SK-N-SH treated with all-trans-retinoic acid at 6 μM for 48 hours (cell line): ENCODE data around the gene SOHLH1.

Experiments used
- ATAC-seq: fragments of 200-7000 bp; cut with Tn5 transposase; 3 replicates; pipeline ENCODE4 v1.9.1; 2020; ENCODE audit warnings: mild to moderate bottlenecking, moderate library complexity
- ARNTL ChIP-seq: fragments of 450-650 bp; formaldehyde crosslinking; IDR thresholded peaks from 2 replicates; pipeline ENCODE4 v1.5.0; 2020; ENCODE audit warnings: low read depth, mild to moderate bottlenecking, moderate library complexity, borderline replicate concordance
- BACH2 ChIP-seq: fragments of 250-450 bp; sonication (Bioruptor Pico); IDR thresholded peaks from 2 replicates; pipeline ENCODE4 v1.9.0; 2021; ENCODE audit warnings: mild to moderate bottlenecking, borderline replicate concordance
- CSDC2 ChIP-seq: fragments of 250-450 bp; sonication (Bioruptor Pico); IDR thresholded peaks from 2 replicates; pipeline ENCODE4 v1.5.0; 2020; ENCODE audit warnings: mild to moderate bottlenecking, moderate library complexity
- CSRNP3 ChIP-seq: fragments of 250-450 bp; sonication (Bioruptor Pico); IDR thresholded peaks from 2 replicates; pipeline ENCODE4 v1.5.1; 2021; ENCODE audit warnings: mild to moderate bottlenecking, moderate library complexity
- ESRRG ChIP-seq: fragments of 250-450 bp; sonication (Bioruptor Pico); IDR thresholded peaks from 2 replicates; pipeline ENCODE4 v1.6.1; 2021; ENCODE audit warnings: mild to moderate bottlenecking
- GLIS3 ChIP-seq: fragments of 250-450 bp; sonication (Bioruptor Pico); IDR thresholded peaks from 2 replicates; pipeline ENCODE4 v1.5.0; 2020; ENCODE audit warnings: mild to moderate bottlenecking, moderate library complexity
- ISL1 ChIP-seq: fragments of 250-450 bp; sonication (Bioruptor Pico); IDR thresholded peaks from 2 replicates; pipeline ENCODE4 v2.1.2; 2022; ENCODE audit warnings: mild to moderate bottlenecking, moderate library complexity
- OSR1 ChIP-seq: fragments of 250-450 bp; sonication (Bioruptor Pico); IDR thresholded peaks from 2 replicates; pipeline ENCODE4 v1.8.0; 2022; ENCODE audit warnings: moderate library complexity, mild to moderate bottlenecking, inconsistent platforms
- PATZ1 ChIP-seq: fragments of 250-450 bp; sonication (Bioruptor Pico); IDR thresholded peaks from 2 replicates; pipeline ENCODE4 v1.8.0; 2020; ENCODE audit warnings: mild to moderate bottlenecking, moderate library complexity, borderline replicate concordance
- POU6F1 ChIP-seq: fragments of 250-450 bp; sonication (Bioruptor Pico); IDR thresholded peaks from 2 replicates; pipeline ENCODE4 v1.8.0; 2021; ENCODE audit warnings: low read depth, mild to moderate bottlenecking, moderate library complexity, borderline replicate concordance
- PPARA ChIP-seq: fragments of 250-450 bp; sonication (Bioruptor Pico); IDR thresholded peaks from 2 replicates; pipeline ENCODE4 v1.5.0; 2020; ENCODE audit warnings: mild to moderate bottlenecking, borderline replicate concordance
- RARB ChIP-seq: fragments of 250-450 bp; sonication (Bioruptor Pico); IDR thresholded peaks from 2 replicates; pipeline ENCODE4 v1.8.0; 2021; ENCODE audit warnings: mild to moderate bottlenecking, moderate library complexity
- SNAI2 ChIP-seq: fragments of 250-450 bp; sonication (Bioruptor Pico); IDR thresholded peaks from 2 replicates; pipeline ENCODE4 v1.5.0; 2020; ENCODE audit warnings: mild to moderate bottlenecking, moderate library complexity
- TCF4 ChIP-seq: fragments of 250-450 bp; sonication (Bioruptor Pico); IDR thresholded peaks from 2 replicates; pipeline ENCODE4 v1.8.0; 2021; ENCODE audit warnings: mild to moderate bottlenecking, moderate library complexity, borderline replicate concordance
- TOX ChIP-seq: fragments of 250-450 bp; sonication (Bioruptor Pico); IDR thresholded peaks from 2 replicates; pipeline ENCODE4 v1.8.0; 2021; ENCODE audit warnings: mild to moderate bottlenecking, moderate library complexity, borderline replicate concordance
- ZC3H10 ChIP-seq: fragments of 250-450 bp; sonication (Bioruptor Pico); IDR thresholded peaks from 2 replicates; pipeline ENCODE4 v1.5.1; 2021; ENCODE audit warnings: mild to moderate bottlenecking, moderate library complexity
- ZFP3 ChIP-seq: fragments of 250-450 bp; sonication (Bioruptor Pico); IDR thresholded peaks from 2 replicates; pipeline ENCODE4 v1.5.0; 2020; ENCODE audit warnings: mild to moderate bottlenecking, moderate library complexity
- ZNF565 ChIP-seq: fragments of 450-650 bp; formaldehyde crosslinking; conservative IDR thresholded peaks from 2 replicates; pipeline ENCODE4 v1.5.0; 2020; ENCODE audit warnings: low read depth, mild to moderate bottlenecking, moderate library complexity
- ZNF70 ChIP-seq: fragments of 450-650 bp; formaldehyde crosslinking; IDR thresholded peaks from 2 replicates; pipeline ENCODE4 v1.5.0; 2020; ENCODE audit warnings: mild to moderate bottlenecking, moderate library complexity
- TF ChIP-seq, protein P1 (sequence below): fragments of 250-450 bp; sonication (Bioruptor Pico); IDR thresholded peaks from 2 replicates; pipeline ENCODE4 v1.5.0; 2020; ENCODE audit warnings: mild to moderate bottlenecking, moderate library complexity
- TF ChIP-seq, protein P2 (sequence below): fragments of 250-450 bp; sonication (Bioruptor Pico); IDR thresholded peaks from 2 replicates; pipeline ENCODE4 v1.5.1; 2020; ENCODE audit warnings: low read depth, mild to moderate bottlenecking, moderate library complexity

SOHLH1 gene

GRCh38 chr9:135655317-135655716 is 44.0 kb downstream of the SOHLH1 start:
- TF ChIP-seq PATZ1 (no peak), ESRRG (CRISPR knock-in tag) (no peak), GLIS3 (CRISPR knock-in tag) (no peak), CSRNP3 (CRISPR knock-in tag) (no peak), RARB (no peak), OSR1 (CRISPR knock-in tag) (no peak), POU6F1 (CRISPR knock-in tag) (no peak), ZNF565 (CRISPR knock-in tag) (no peak), ISL1 (no peak), BACH2 (no peak), CSDC2 (CRISPR knock-in tag) (no peak), SNAI2 (CRISPR knock-in tag) (no peak), ARNTL (CRISPR knock-in tag) (no peak), ZNF70 (CRISPR knock-in tag) (no peak), TCF4 (CRISPR knock-in tag) (no peak), PPARA (CRISPR knock-in tag) (no peak), ZFP3 (CRISPR knock-in tag) (no peak)
- TF ChIP-seq, protein P1, sequence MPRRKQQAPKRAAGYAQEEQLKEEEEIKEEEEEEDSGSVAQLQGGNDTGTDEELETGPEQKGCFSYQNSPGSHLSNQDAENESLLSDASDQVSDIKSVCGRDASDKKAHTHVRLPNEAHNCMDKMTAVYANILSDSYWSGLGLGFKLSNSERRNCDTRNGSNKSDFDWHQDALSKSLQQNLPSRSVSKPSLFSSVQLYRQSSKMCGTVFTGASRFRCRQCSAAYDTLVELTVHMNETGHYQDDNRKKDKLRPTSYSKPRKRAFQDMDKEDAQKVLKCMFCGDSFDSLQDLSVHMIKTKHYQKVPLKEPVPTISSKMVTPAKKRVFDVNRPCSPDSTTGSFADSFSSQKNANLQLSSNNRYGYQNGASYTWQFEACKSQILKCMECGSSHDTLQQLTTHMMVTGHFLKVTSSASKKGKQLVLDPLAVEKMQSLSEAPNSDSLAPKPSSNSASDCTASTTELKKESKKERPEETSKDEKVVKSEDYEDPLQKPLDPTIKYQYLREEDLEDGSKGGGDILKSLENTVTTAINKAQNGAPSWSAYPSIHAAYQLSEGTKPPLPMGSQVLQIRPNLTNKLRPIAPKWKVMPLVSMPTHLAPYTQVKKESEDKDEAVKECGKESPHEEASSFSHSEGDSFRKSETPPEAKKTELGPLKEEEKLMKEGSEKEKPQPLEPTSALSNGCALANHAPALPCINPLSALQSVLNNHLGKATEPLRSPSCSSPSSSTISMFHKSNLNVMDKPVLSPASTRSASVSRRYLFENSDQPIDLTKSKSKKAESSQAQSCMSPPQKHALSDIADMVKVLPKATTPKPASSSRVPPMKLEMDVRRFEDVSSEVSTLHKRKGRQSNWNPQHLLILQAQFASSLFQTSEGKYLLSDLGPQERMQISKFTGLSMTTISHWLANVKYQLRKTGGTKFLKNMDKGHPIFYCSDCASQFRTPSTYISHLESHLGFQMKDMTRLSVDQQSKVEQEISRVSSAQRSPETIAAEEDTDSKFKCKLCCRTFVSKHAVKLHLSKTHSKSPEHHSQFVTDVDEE (CRISPR knock-in tag) = no peak
- TF ChIP-seq, protein P2, sequence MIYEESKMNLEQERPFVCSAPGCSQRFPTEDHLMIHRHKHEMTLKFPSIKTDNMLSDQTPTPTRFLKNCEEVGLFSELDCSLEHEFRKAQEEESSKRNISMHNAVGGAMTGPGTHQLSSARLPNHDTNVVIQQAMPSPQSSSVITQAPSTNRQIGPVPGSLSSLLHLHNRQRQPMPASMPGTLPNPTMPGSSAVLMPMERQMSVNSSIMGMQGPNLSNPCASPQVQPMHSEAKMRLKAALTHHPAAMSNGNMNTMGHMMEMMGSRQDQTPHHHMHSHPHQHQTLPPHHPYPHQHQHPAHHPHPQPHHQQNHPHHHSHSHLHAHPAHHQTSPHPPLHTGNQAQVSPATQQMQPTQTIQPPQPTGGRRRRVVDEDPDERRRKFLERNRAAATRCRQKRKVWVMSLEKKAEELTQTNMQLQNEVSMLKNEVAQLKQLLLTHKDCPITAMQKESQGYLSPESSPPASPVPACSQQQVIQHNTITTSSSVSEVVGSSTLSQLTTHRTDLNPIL (CRISPR knock-in tag) = no peak
- ATAC-seq = no peak

DNA sequence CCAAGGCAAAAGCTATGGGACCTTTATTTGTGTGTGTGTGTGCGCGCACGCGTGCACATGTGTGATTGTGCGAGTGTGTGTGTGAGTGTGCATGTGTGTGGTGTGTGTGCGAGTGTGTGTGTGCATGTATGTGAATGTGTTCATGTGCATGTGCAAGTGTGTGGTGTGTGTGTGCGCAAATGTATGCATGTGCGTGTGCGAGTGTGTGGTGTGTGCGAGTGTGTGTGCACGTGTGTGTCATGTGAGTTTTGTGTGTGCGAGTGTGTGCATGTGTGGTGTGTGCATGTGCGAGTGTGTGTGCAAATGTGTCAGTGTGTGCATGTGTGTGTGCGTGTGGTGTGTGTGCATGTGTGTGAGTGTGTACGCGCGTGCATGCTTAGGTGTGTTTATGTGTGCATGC is 48.9 kb downstream of the SOHLH1 start:
- no peak for ATAC-seq
- TF ChIP-seq TOX (no peak), ZC3H10 (CRISPR knock-in tag) (no peak), GLIS3 (CRISPR knock-in tag) (no peak), TCF4 (CRISPR knock-in tag) (no peak), BACH2 (no peak)

GRCh38 chr9:135649508-135649907 is 49.8 kb downstream of the SOHLH1 start:
- ATAC-seq = no peak

More at GRCh38 chr9:135649508-135649907, 49.8 kb downstream of the SOHLH1 start:
- TF ChIP-seq TCF4 (CRISPR knock-in tag) (no peak), ZC3H10 (CRISPR knock-in tag) (no peak), RARB (no peak), ZFP3 (CRISPR knock-in tag) (no peak), PPARA (CRISPR knock-in tag) (no peak)
- TF ChIP-seq, protein P1 (CRISPR knock-in tag) = no peak
